H1 (cell line): Measurements from ENCODE around the gene GFRA4. TPM values are rescaled to one million over a fixed set of nuclear protein-coding genes. Genes with fewer than 3 reads are reported as not detected.

Experiments used
- CTCF ChIA-PET: fragments of 300-600 bp; sonication (Branson Sonifier 250); formaldehyde crosslinking; loops from one replicate; lab custom pipeline; 2021; ENCODE audit not compliant: partially characterized antibody; lab: Charles Lee
- POLR2A ChIA-PET: fragments of 300-600 bp; sonication (Branson Sonifier 250); formaldehyde crosslinking; loops from one replicate; lab custom pipeline; 2021; ENCODE audit warnings: inconsistent platforms; ENCODE audit not compliant: partially characterized antibody; lab: Charles Lee
- DNase-seq, 2 experiments: peaks; one replicate each; pipeline versions ENCODE4 v3.0.0 to v3.0.0-alpha.2; 2010 to 2022; ENCODE audit warnings: low spot score in 2 of 2, low read depth in 1 of 2, mixed read lengths in 1 of 2
- FAIRE-seq: peaks from 2 replicates; lab custom pipeline; 2011; peaks lifted over from hg19 to GRCh38; lab: Jason Lieb, UNC
- H2AFZ ChIP-seq: 2 replicates; pipeline ENCODE4 v1.8.1; 2012; ENCODE audit warnings: low read length, inconsistent platforms
- H2AK5ac ChIP-seq: 2 replicates; pipeline ENCODE4 v1.6.1; 2013; ENCODE audit warnings: low read depth, low read length
- H2BK120ac ChIP-seq: replicated peaks from 2 replicates; pipeline ENCODE3; 2013; ENCODE audit warnings: low read depth, low read length, inconsistent platforms
- H2BK12ac ChIP-seq: 2 replicates; pipeline ENCODE4 v1.6.1; 2013; ENCODE audit warnings: low read depth, low read length
- H2BK15ac ChIP-seq: 2 replicates; pipeline ENCODE4 v1.6.1; 2013; ENCODE audit warnings: low read length
- H2BK20ac ChIP-seq: 2 replicates; pipeline ENCODE4 v1.6.1; 2013; ENCODE audit warnings: low read length
- H2BK5ac ChIP-seq: 2 replicates; pipeline ENCODE4 v1.6.1; 2013; ENCODE audit warnings: low read depth, low read length
- H3K14ac ChIP-seq: 2 replicates; pipeline ENCODE4 v1.6.1; 2013; ENCODE audit warnings: inconsistent platforms; ENCODE audit not compliant: insufficient read length
- H3K18ac ChIP-seq: 2 replicates; pipeline ENCODE4 v1.6.1; 2013; ENCODE audit warnings: low read length; ENCODE audit errors: extremely low read depth
- H3K23ac ChIP-seq: 2 replicates; pipeline ENCODE4 v1.6.1; 2013; ENCODE audit warnings: inconsistent platforms; ENCODE audit not compliant: insufficient read length
- H3K23me2 ChIP-seq: 2 replicates; pipeline ENCODE4 v1.6.1; 2013; ENCODE audit warnings: low read depth, low read length
- H3K27ac ChIP-seq: 2 replicates; pipeline ENCODE4 v1.6.1; 2011; ENCODE audit warnings: low read depth, low read length, inconsistent platforms
- H3K27me3 ChIP-seq, 4 experiments: replicated peaks in 1 of 4; 1 replicate in 1 of 4; 2 replicates in 3 of 4; pipeline versions ENCODE4 v1.6.1 to v1.8.1; 2011 to 2013; ENCODE audit warnings: low read length in 3 of 4, mild to moderate bottlenecking in 3 of 4, inconsistent platforms in 2 of 4, mixed read lengths in 2 of 4, moderate library complexity in 1 of 4; ENCODE audit not compliant: control insufficient read depth in 3 of 4, insufficient read depth in 3 of 4; ENCODE audit errors: extremely low read depth in 1 of 4
- H3K36me3 ChIP-seq, 4 experiments: 2 replicates each; pipeline versions ENCODE4 v1.6.1 to v1.8.1; 2011 to 2013; ENCODE audit warnings: mild to moderate bottlenecking in 4 of 4, low read length in 3 of 4, moderate library complexity in 2 of 4, control low read depth in 1 of 4, inconsistent platforms in 1 of 4; ENCODE audit not compliant: insufficient read depth in 4 of 4, control insufficient read depth in 2 of 4
- H3K4ac ChIP-seq: replicated peaks from 2 replicates; pipeline ENCODE3; 2013; ENCODE audit warnings: low read length, low read depth, mixed read lengths, inconsistent platforms; ENCODE audit not compliant: insufficient read length
- H3K4me1 ChIP-seq, 4 experiments: replicated peaks in 1 of 4; 1 replicate in 1 of 4; 2 replicates in 3 of 4; pipeline versions ENCODE4 v1.6.1 to v1.8.1; 2011 to 2013; ENCODE audit warnings: low read length in 3 of 4, inconsistent platforms in 2 of 4, mixed read lengths in 1 of 4; ENCODE audit not compliant: insufficient read depth in 4 of 4, control insufficient read depth in 3 of 4
- H3K4me2 ChIP-seq, 2 experiments: 2 replicates each; pipeline versions ENCODE4 v1.6.1 to v1.8.1; 2011 to 2013; ENCODE audit warnings: low read depth in 2 of 2, low read length in 2 of 2, control low read depth in 1 of 2, inconsistent platforms in 1 of 2, mild to moderate bottlenecking in 1 of 2; ENCODE audit not compliant: insufficient read depth in 1 of 2
- H3K4me3 ChIP-seq, 4 experiments: fragments of 200-600, 300-600 bp in 1 of 4; sonication (generic), shearing (Covaris generic), sonication (Bioruptor Twin) in 1 of 4; 2 replicates each; pipeline versions ENCODE4 v1.5.1 to v1.8.1; 2011 to 2016; ENCODE audit warnings: low read length in 4 of 4, low read depth in 3 of 4, control low read depth in 2 of 4, inconsistent platforms in 2 of 4, mild to moderate bottlenecking in 2 of 4, mixed read lengths in 1 of 4, moderate library complexity in 1 of 4; ENCODE audit not compliant: insufficient read depth in 2 of 4; ENCODE audit errors: extremely low read depth in 1 of 4
- H3K56ac ChIP-seq: replicated peaks from 2 replicates; pipeline ENCODE3; 2013; ENCODE audit warnings: low read depth, mild to moderate bottlenecking, mixed read lengths, low read length, inconsistent platforms; ENCODE audit not compliant: insufficient read length
- H3K79me1 ChIP-seq: 2 replicates; pipeline ENCODE4 v1.6.1; 2013; ENCODE audit warnings: low read depth, low read length, control low read depth
- H3K79me2 ChIP-seq, 2 experiments: 2 replicates each; pipeline versions ENCODE4 v1.6.1 to v1.8.1; 2012 to 2013; ENCODE audit warnings: low read length in 2 of 2, mild to moderate bottlenecking in 2 of 2, inconsistent platforms in 1 of 2; ENCODE audit not compliant: insufficient read depth in 2 of 2, control insufficient read depth in 1 of 2
- H3K9ac ChIP-seq, 4 experiments: replicated peaks in 1 of 4; 1 replicate in 1 of 4; 2 replicates in 3 of 4; pipeline versions ENCODE4 v1.6.1 to v1.8.1; 2011 to 2013; ENCODE audit warnings: low read depth in 3 of 4, low read length in 3 of 4, control low read depth in 2 of 4, mild to moderate bottlenecking in 2 of 4, moderate library complexity in 2 of 4, inconsistent platforms in 1 of 4; ENCODE audit errors: extremely low read depth in 1 of 4
- H3K9me3 ChIP-seq, 2 experiments: 2 replicates each; pipeline versions ENCODE4 v1.6.1 to v1.8.1; 2012 to 2013; ENCODE audit warnings: mild to moderate bottlenecking in 2 of 2, moderate library complexity in 2 of 2, control low read depth in 1 of 2, inconsistent platforms in 1 of 2, low read depth in 1 of 2, low read length in 1 of 2, mixed read lengths in 1 of 2; ENCODE audit not compliant: insufficient read depth in 2 of 2
- H4K20me1 ChIP-seq, 2 experiments: replicated peaks in 1 of 2; 2 replicates each; pipeline versions ENCODE3 to v1.8.1; 2011 to 2013; ENCODE audit warnings: inconsistent platforms in 2 of 2, low read length in 2 of 2, mild to moderate bottlenecking in 1 of 2; ENCODE audit not compliant: insufficient read depth in 2 of 2, control insufficient read depth in 1 of 2
- H4K5ac ChIP-seq: 2 replicates; pipeline ENCODE4 v1.6.1; 2013; ENCODE audit warnings: low read length, low read depth, mixed read lengths, inconsistent platforms; ENCODE audit not compliant: insufficient read length
- H4K8ac ChIP-seq: 2 replicates; pipeline ENCODE4 v1.8.0; 2013; ENCODE audit warnings: mild to moderate bottlenecking, moderate library complexity, low read length, inconsistent platforms; ENCODE audit not compliant: insufficient read depth; ENCODE audit errors: extremely low read depth
- H4K91ac ChIP-seq: replicated peaks from 2 replicates; pipeline ENCODE3; 2013; ENCODE audit warnings: low read length, mixed read lengths, inconsistent platforms; ENCODE audit not compliant: insufficient read length
- ASH2L ChIP-seq: fragments of 200-600, 300-600 bp; sonication (generic); IDR thresholded peaks from one replicate; pipeline ENCODE4 v1.7.1; 2017; ENCODE audit warnings: low read length
- EP300 ChIP-seq, 2 experiments: IDR thresholded peaks; 1 replicate in 1 of 2; 2 replicates in 1 of 2; pipeline ENCODE4 v1.6.1; 2011 to 2012; ENCODE audit warnings: low read depth in 2 of 2, low read length in 2 of 2, mild to moderate bottlenecking in 2 of 2, borderline replicate concordance in 1 of 2, inconsistent platforms in 1 of 2, moderate library complexity in 1 of 2
- KDM1A ChIP-seq: fragments of 200-600, 300-600 bp; sonication (generic); IDR thresholded peaks from 2 replicates; pipeline ENCODE4 v1.7.1; 2016; ENCODE audit warnings: mild to moderate bottlenecking, low read length, borderline replicate concordance
- RBBP5 ChIP-seq: IDR thresholded peaks from 2 replicates; pipeline ENCODE4 v1.7.1; 2012; ENCODE audit warnings: low read depth, mild to moderate bottlenecking, inconsistent platforms, low read length, moderate library complexity, borderline replicate concordance
- SAP30 ChIP-seq: fragments of 300-600 bp; sonication (generic); IDR thresholded peaks from 2 replicates; pipeline ENCODE4 v1.7.1; 2012; ENCODE audit warnings: low read length, moderate library complexity, mild to moderate bottlenecking, inconsistent platforms; ENCODE audit not compliant: insufficient read depth, insufficient replicate concordance
- SP2 ChIP-seq: IDR thresholded peaks from 2 replicates; pipeline ENCODE4 v1.6.1; 2012; ENCODE audit warnings: mild to moderate bottlenecking, low read length, inconsistent platforms
- SRF ChIP-seq: IDR thresholded peaks from 2 replicates; pipeline ENCODE4 v1.6.1; 2011; ENCODE audit warnings: mild to moderate bottlenecking, low read depth, low read length, moderate library complexity
- WGBS, 2 experiments: shearing (Covaris generic) in 1 of 2; methylation state at CpG; one replicate each; pipeline versions ENCODE4 v1.1.6 to v1.1.7; 2013 to 2015; ENCODE audit warnings: low lambda C conversion rate in 2 of 2, mixed read lengths in 2 of 2, inconsistent platforms in 1 of 2, low coverage in 1 of 2, missing lambda C conversion rate in 1 of 2; ENCODE audit not compliant: insufficient replicate concordance in 2 of 2, insufficient coverage in 1 of 2, insufficient read length in 1 of 2; ENCODE audit errors: extremely low coverage in 1 of 2, missing lambda C conversion rate in 1 of 2; 5-methylcytosine and 5-hydroxymethylcytosine counted together
- polyA plus RNA-seq, 7 experiments: library from polyadenylated mRNA; depleted of rRNA in 3 of 7; stranded (reverse) in 5 of 7; unstranded in 2 of 7; fragments of >200 nt in 5 of 7; fragments of 200-250 nt in 2 of 7; gene quantifications; 1 replicate in 5 of 7; 2 replicates in 1 of 7; 4 replicates in 1 of 7; pipeline versions ENCODE4 v1.2.1 to v1.2.3, GENCODE V29; 2011 to 2013; ENCODE audit warnings: missing spikeins in 2 of 7, mixed read lengths in 2 of 7
- total RNA-seq: library from RNA; stranded (reverse); fragmentation: NEBNext Ultra II Directional; extraction: Animal tissue kit (Norgen Biotek cat#: 25700); gene quantifications from 2 replicates; pipeline ENCODE4 v1.2.1, GENCODE V29; 2021

GFRA4 gene
- total and polyA plus RNA-seq, 2 of the 8 experiments (the other 6 are each of a cell fraction or from before 2014, with no cell fraction given): 0.05 TPM; not detected in 1

DNA sequence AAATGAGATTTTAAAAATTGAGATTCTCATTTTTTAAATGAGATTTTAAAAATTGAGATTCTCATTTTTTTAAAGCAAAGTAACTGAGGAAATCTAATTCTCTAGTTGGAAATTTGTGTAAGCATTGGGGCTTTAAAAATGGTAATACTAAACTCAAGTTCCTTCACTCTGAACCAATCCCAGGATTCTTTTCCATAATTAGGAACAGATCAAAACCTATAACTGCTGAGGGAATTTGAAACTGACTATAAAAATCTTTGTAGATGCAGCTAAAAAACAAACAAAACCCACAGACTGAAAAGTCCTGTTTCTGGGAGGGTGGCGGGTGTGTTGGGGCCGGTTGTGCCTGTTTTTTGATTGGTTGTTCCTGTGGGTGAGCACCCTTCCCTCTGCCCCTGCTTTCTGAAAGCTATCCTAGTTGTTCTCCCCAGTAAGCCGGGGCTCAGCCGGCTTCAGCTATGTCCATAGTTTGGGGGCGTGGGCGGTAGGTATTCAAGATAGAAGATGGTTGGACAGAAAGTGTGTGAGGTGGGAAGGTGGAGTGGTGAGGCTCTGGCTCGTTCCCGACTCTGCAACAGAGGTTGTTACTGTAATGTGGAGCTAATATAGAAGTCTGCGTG lies 49.3 kb downstream of the GFRA4 start:
- Histone ChIP-seq H3K23ac (no peak overlapping the region), H4K91ac (no peak overlapping the region), H2BK120ac (no peak overlapping the region), H3K79me2 (no peaks in the 10 kb centered on the region), H3K4me2 (no peak overlapping the region), H3K56ac (no peak overlapping the region), H3K4ac (no peak overlapping the region), H2BK5ac (no peak overlapping the region), H2AFZ (no peak overlapping the region), H3K9ac (no peak overlapping the region), H3K23me2 (no peaks in the 10 kb centered on the region), H4K8ac (no peak overlapping the region), H2AK5ac (no peak overlapping the region), H3K79me1 (no peaks in the 10 kb centered on the region), H4K5ac (no peak overlapping the region), H2BK12ac (no peak overlapping the region), H2BK15ac (no peak overlapping the region), H3K4me3 (no peak overlapping the region), H3K27me3 (no peaks in the 10 kb centered on the region), H3K4me1 (no peaks in the 10 kb centered on the region), H3K14ac (no peak overlapping the region), H3K36me3 (no peaks in the 10 kb centered on the region), H4K20me1 (no peaks in the 10 kb centered on the region), H3K18ac (no peak overlapping the region), H3K27ac (no peak overlapping the region), H2BK20ac (no peak overlapping the region), H3K9me3 (no peaks in the 10 kb centered on the region)
- ChIA-PET CTCF (interaction anchor here (0.8 to 2.8 kb wide), 8 partner anchors 10 to 139 kb away, joined by 3 to 11 read pairs (median 4); no protein-coding TSS in a partner anchor), POLR2A (no interaction called here)
- DNase-seq (no peak), FAIRE-seq (no peak)
- WGBS, 2 experiments: 84% methylated on average over 9 of the region's 9 CpGs; no CpG with 5 or more reads in 1 of the 2 experiments
- TF ChIP-seq SP2: no peak
- no peak for TF ChIP-seq RBBP5
- TF ChIP-seq KDM1A: no peak
- no peak for TF ChIP-seq EP300 (IDR thresholded peaks at IDR 0.05; ENCODE audit: borderline replicate concordance in 1 of 2, low read depth in 2 of 2, low read length in 2 of 2)
- TF ChIP-seq ASH2L: no peak
- TF ChIP-seq SRF: no peak
- TF ChIP-seq SAP30: no peak
